MM.1S (cell line): Measurements from ENCODE around the gene RPE65.

Source experiments
- DNase-seq: peaks from one replicate; pipeline ENCODE4 v3.0.0-alpha.2; 2015
- H2AFZ ChIP-seq: fragments of 300-600 bp; sonication (generic); 2 replicates; pipeline ENCODE4 v1.6.0; 2016; ENCODE audit warnings: antibody characterized with exemption, low read length
- H3F3A ChIP-seq: fragments of 300-600 bp; sonication (generic); 2 replicates; pipeline ENCODE4 v1.6.1; 2016; ENCODE audit warnings: mild to moderate bottlenecking, antibody characterized with exemption, low read length, moderate library complexity, mixed read lengths; ENCODE audit not compliant: insufficient read depth
- H3K27ac ChIP-seq: fragments of 300-600 bp; sonication (generic); 2 replicates; pipeline ENCODE4 v1.5.1; 2016; ENCODE audit warnings: mild to moderate bottlenecking, low read length
- H3K27me3 ChIP-seq: fragments of 300-600 bp; sonication (generic); replicated peaks from 2 replicates; pipeline ENCODE4 v1.6.0; 2016; ENCODE audit warnings: low read length; ENCODE audit not compliant: insufficient read depth
- H3K36me3 ChIP-seq: fragments of 300-600 bp; sonication (generic); replicated peaks from 2 replicates; pipeline ENCODE4 v1.6.1; 2016; ENCODE audit warnings: mild to moderate bottlenecking, low read length, mixed read lengths; ENCODE audit not compliant: insufficient read depth
- H3K4me1 ChIP-seq: fragments of 300-600 bp; sonication (generic); 2 replicates; pipeline ENCODE4 v1.6.1; 2016; ENCODE audit warnings: low read length, mixed read lengths
- H3K4me2 ChIP-seq: fragments of 300-600 bp; sonication (generic); 2 replicates; pipeline ENCODE4 v1.6.0; 2016; ENCODE audit warnings: low read depth, low read length
- H3K4me3 ChIP-seq: fragments of 300-600 bp; sonication (generic); 2 replicates; pipeline ENCODE4 v1.5.1; 2016; ENCODE audit warnings: low read length, mixed read lengths
- H3K79me2 ChIP-seq: fragments of 300-600 bp; sonication (generic); 2 replicates; pipeline ENCODE4 v1.6.1; 2016; ENCODE audit warnings: mixed run types, low read length, mixed read lengths
- H3K9ac ChIP-seq: fragments of 300-600 bp; sonication (generic); 2 replicates; pipeline ENCODE4 v1.6.1; 2016; ENCODE audit warnings: low read length, mixed read lengths
- H3K9me2 ChIP-seq: fragments of 300-600 bp; sonication (generic); replicated peaks from 2 replicates; pipeline ENCODE4 v1.6.1; 2016; ENCODE audit warnings: mild to moderate bottlenecking, low read length, mixed read lengths; ENCODE audit not compliant: insufficient read depth
- H3K9me3 ChIP-seq: fragments of 300-600 bp; sonication (generic); replicated peaks from 2 replicates; pipeline ENCODE4 v1.6.1; 2016; ENCODE audit warnings: mild to moderate bottlenecking, low read length, mixed read lengths; ENCODE audit not compliant: insufficient read depth
- H4K20me1 ChIP-seq: fragments of 300-600 bp; sonication (generic); 2 replicates; pipeline ENCODE4 v1.6.1; 2016; ENCODE audit warnings: mild to moderate bottlenecking, low read length, moderate library complexity, mixed read lengths; ENCODE audit not compliant: insufficient read depth
- EZH2 ChIP-seq: fragments of 300-600 bp; sonication (generic); optimal IDR thresholded peaks from 2 replicates; pipeline ENCODE3; 2017; ENCODE audit warnings: low read depth, mild to moderate bottlenecking, antibody characterized with exemption, low read length, mixed read lengths
- EZH2phosphoT487 ChIP-seq: fragments of 300-600 bp; sonication (generic); IDR thresholded peaks from 2 replicates; pipeline ENCODE4 v1.6.1; 2018; ENCODE audit warnings: antibody characterized with exemption, low read length
- TF ChIP-seq, protein P1 (sequence below): fragments of 300-600 bp; sonication (generic); IDR thresholded peaks from 2 replicates; pipeline ENCODE4 v1.5.1; 2016; ENCODE audit warnings: antibody characterized with exemption, low read length, mixed read lengths

The RPE65 gene

DNA sequence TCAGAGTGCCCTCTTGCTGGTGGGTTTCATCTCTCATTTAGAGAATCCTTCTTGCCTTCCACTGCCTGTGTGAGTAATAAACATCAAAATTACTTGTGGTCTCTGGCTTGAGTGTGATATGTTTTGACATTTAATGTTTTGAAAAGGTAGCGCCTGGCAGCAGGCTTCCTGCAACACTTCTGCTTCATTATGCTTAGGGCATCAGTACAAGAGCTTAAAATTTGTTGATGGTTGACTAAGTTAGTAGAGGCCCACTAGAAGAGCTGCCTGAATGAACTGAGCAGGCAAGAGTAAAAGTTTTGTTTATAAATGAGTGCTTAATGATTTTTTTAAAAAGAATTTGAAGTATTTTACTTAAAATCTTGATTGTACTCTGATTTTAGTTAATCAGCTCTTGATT is 6.4 kb upstream of the RPE65 start:
- Histone ChIP-seq H3K9ac (no peak overlapping the region), H3K27me3 (no peaks in the 10 kb centered on the region), H3K36me3 (no peaks in the 10 kb centered on the region), H3F3A (no peaks in the 10 kb centered on the region), H3K4me3 (no peak overlapping the region), H3K27ac (no peak overlapping the region), H3K4me1 (no peaks in the 10 kb centered on the region), H3K9me2 (no peaks in the 10 kb centered on the region), H3K4me2 (no peak overlapping the region), H4K20me1 (no peaks in the 10 kb centered on the region), H3K79me2 (no peaks in the 10 kb centered on the region), H2AFZ (no peak overlapping the region), H3K9me3 (no peaks in the 10 kb centered on the region)
- TF ChIP-seq, protein P1, sequence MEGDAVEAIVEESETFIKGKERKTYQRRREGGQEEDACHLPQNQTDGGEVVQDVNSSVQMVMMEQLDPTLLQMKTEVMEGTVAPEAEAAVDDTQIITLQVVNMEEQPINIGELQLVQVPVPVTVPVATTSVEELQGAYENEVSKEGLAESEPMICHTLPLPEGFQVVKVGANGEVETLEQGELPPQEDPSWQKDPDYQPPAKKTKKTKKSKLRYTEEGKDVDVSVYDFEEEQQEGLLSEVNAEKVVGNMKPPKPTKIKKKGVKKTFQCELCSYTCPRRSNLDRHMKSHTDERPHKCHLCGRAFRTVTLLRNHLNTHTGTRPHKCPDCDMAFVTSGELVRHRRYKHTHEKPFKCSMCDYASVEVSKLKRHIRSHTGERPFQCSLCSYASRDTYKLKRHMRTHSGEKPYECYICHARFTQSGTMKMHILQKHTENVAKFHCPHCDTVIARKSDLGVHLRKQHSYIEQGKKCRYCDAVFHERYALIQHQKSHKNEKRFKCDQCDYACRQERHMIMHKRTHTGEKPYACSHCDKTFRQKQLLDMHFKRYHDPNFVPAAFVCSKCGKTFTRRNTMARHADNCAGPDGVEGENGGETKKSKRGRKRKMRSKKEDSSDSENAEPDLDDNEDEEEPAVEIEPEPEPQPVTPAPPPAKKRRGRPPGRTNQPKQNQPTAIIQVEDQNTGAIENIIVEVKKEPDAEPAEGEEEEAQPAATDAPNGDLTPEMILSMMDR, result no peak
- TF ChIP-seq EZH2 (no peak), EZH2phosphoT487 (no peak)
- no peak for DNase-seq

DNA sequence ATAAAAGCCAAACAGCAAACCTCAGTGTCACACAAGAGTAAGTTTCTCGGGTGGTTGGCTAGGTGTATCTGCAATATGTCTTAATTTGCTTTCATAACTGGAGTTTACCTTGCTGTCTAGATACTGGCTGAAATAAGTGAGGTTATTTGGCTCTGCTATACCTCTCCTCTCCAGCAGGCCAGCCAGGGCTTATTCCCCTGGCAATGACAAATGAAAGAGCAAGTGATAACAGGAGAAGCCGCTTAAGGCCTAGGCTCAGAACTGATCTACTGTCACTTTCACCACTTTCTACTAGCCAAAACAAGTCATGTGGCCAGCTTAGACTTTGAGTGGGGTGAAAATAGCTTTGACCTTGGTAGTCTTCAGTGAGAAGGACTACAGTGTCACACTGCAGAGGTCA is 4.8 kb upstream of the RPE65 start:
- H3K4me2 ChIP-seq, result no peak overlapping the region
- H2AFZ ChIP-seq, result no peak overlapping the region
- no peaks in the 10 kb centered on the region for H3F3A ChIP-seq
- no peaks in the 10 kb centered on the region for H4K20me1 ChIP-seq
- H3K4me1 ChIP-seq, result no peaks in the 10 kb centered on the region
- no peak for DNase-seq
- H3K9me3 ChIP-seq, result no peaks in the 10 kb centered on the region
- H3K4me3 ChIP-seq, result no peak overlapping the region
- H3K36me3 ChIP-seq, result no peaks in the 10 kb centered on the region
- H3K27ac ChIP-seq, result no peak overlapping the region
- H3K27me3 ChIP-seq, result no peaks in the 10 kb centered on the region
- H3K79me2 ChIP-seq, result no peaks in the 10 kb centered on the region
- H3K9me2 ChIP-seq, result no peaks in the 10 kb centered on the region
- TF ChIP-seq EZH2, result no peak
- no peak for TF ChIP-seq EZH2phosphoT487
- TF ChIP-seq, protein P1, result peak; percentile 3; the same call in 1 of the 2 replicates
- H3K9ac ChIP-seq, result no peak overlapping the region

DNA sequence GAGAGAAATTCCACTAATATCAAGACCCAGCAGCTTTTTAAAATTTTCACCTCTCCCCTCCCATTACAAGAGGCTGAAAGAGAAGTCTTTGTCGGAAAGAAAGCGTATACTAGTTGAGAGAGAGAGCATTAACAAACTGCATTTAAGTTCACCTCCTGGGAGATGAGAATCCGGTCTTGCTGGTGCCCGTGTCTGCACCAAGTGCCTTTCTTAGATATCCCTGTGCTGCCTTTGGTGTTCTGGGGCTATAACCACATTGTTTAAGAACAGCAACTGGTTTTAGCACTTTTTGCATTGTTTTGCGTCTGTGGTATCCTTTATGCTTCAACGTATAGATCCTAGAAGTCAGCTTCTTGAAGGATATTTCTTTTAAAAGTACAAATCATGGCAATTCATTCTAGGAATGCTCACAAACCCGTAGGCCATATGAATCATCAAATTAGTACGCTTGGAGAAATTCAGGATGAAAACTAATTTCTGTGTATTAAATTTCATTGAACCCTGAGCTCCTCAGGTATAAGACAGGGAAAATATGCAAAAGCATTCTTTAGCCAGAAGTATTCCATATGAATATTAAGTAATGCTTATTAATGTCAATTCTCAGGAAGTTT is 3.4 kb upstream of the RPE65 start:
- H3K9me2 ChIP-seq, result no peaks in the 10 kb centered on the region
- no peak overlapping the region for H3K4me3 ChIP-seq
- no peak overlapping the region for H2AFZ ChIP-seq
- no peaks in the 10 kb centered on the region for H3K79me2 ChIP-seq
- no peak overlapping the region for H3K4me2 ChIP-seq
- no peaks in the 10 kb centered on the region for H4K20me1 ChIP-seq
- no peaks in the 10 kb centered on the region for H3K36me3 ChIP-seq
- H3K9me3 ChIP-seq, result no peaks in the 10 kb centered on the region
- no peak for DNase-seq
- TF ChIP-seq EZH2phosphoT487, result no peak
- no peak overlapping the region for H3K9ac ChIP-seq
- H3F3A ChIP-seq, result no peaks in the 10 kb centered on the region
- H3K27ac ChIP-seq, result no peak overlapping the region
- H3K27me3 ChIP-seq, result no peaks in the 10 kb centered on the region
- H3K4me1 ChIP-seq, result no peaks in the 10 kb centered on the region

DNA sequence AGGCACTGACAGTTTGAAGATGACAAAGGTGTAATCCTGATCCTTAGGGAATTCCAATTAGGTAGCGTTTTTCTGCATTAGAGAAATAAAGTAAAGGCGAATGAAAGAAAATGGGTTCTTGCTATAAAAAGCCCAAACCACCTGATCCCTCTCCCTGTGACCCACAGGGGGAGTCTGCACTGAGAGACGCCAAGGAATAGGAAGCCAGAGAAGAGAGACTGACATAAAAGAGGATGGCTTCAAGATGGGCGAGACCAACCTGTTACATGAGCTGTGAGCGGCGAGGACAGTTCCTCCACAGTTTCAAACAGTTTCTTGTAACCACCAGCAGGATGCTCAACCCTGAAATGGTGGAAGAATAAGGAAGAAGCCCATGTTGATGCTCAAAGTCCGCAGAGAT is 1.4 kb downstream of the RPE65 start:
- Histone ChIP-seq H3F3A (no peaks in the 10 kb centered on the region), H4K20me1 (no peaks in the 10 kb centered on the region), H2AFZ (no peak overlapping the region), H3K4me3 (no peak overlapping the region), H3K4me1 (peaks cover 3% of the 10 kb centered on the region; the same call in 1 of the 2 replicates), H3K27ac (no peak overlapping the region), H3K36me3 (no peaks in the 10 kb centered on the region), H3K79me2 (no peaks in the 10 kb centered on the region), H3K9me2 (no peaks in the 10 kb centered on the region), H3K4me2 (no peak overlapping the region), H3K27me3 (no peaks in the 10 kb centered on the region), H3K9ac (no peak overlapping the region), H3K9me3 (no peaks in the 10 kb centered on the region)
- TF ChIP-seq EZH2phosphoT487 (no peak), EZH2 (no peak)
- TF ChIP-seq, protein P1, result no peak
- DNase-seq, result no peak
